Measurements from ENCODE around the gene UBAC2.

UBAC2 gene

GRCh38 chr13:99366075-99366987, 165.7 kb downstream of the UBAC2 start:
- DNase-seq, result no peak

- no peak for DNase-seq
These were observed 166.5 kb downstream of the UBAC2 start for GRCh38 chr13:99367106-99367616.

- no peak for DNase-seq
These were observed 167.2 kb downstream of the UBAC2 start for GRCh38 chr13:99367663-99368448.

- no peak for DNase-seq
These were observed 170.0 kb downstream of the UBAC2 start for GRCh38 chr13:99370481-99371275.

- DNase-seq, result no peak
These were observed 171.3 kb downstream of the UBAC2 start for GRCh38 chr13:99371956-99372355.

- no peak for DNase-seq
These were observed 172.8 kb downstream of the UBAC2 start for GRCh38 chr13:99373436-99373835.

GRCh38 chr13:99374169-99374991, 173.7 kb downstream of the UBAC2 start:
- no peak for DNase-seq

GRCh38 chr13:99374994-99375737, 174.5 kb downstream of the UBAC2 start:
- DNase-seq, result peak; percentile 48

GRCh38 chr13:99375738-99376080, 175.1 kb downstream of the UBAC2 start:
- no peak for DNase-seq

- DNase-seq, result no peak
These were observed 175.5 kb downstream of the UBAC2 start for GRCh38 chr13:99376132-99376531.

GRCh38 chr13:99376924-99377323, 176.3 kb downstream of the UBAC2 start:
- no peak for DNase-seq

- DNase-seq, result no peak
These were observed 177.0 kb downstream of the UBAC2 start for GRCh38 chr13:99377641-99378040.

GRCh38 chr13:99378985-99379733, 178.5 kb downstream of the UBAC2 start:
- DNase-seq, result no peak

- no peak for DNase-seq
These were observed 179.5 kb downstream of the UBAC2 start for GRCh38 chr13:99379856-99380801.

GRCh38 chr13:99380921-99381645, 180.4 kb downstream of the UBAC2 start:
- DNase-seq, result no peak

- no peak for DNase-seq
These were observed 181.1 kb downstream of the UBAC2 start for GRCh38 chr13:99381766-99382165.

GRCh38 chr13:99382428-99383133, 181.9 kb downstream of the UBAC2 start:
- no peak for DNase-seq

- DNase-seq, result no peak
These were observed 182.9 kb downstream of the UBAC2 start for GRCh38 chr13:99383511-99383921.

Data from SIG-M5 (cell line).